ENCODE data around the gene FAN1.

Gene FAN1

GRCh38 chr15:30904812-30905211 lies 1.1 kb downstream of the FAN1 start:
- FAIRE-seq (no peak), DNase-seq (ENCODE audit: insufficient read length, low spot score) (no peak)

DNA sequence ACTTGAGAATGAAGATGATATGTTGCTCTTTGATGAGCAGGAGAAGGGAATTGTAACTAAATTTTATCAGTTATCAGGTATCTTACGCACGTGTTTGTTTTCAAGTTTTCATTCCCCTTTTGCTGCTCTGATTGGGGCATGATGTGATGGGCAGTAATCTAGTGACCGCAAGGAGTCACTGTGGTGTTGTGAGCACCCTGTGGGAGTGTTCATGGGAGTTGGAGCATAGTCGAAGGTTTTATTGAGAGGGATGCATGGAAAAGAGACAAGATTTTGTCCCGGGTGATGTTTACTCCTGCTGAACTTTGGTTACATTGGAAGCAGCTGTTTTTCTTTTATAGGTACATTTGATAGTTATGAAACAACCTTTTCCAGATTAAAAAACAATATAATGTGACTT lies 2.1 kb downstream of the FAN1 start:
- no peak for TF ChIP-seq CTCF (IDR thresholded peaks at IDR 0.05; ENCODE audit: insufficient read depth, missing control alignments)
- DNase-seq (ENCODE audit: insufficient read length, low spot score) (no peak), FAIRE-seq (no peak)

More at GRCh38 chr15:30904812-30905211, 1.1 kb downstream of the FAN1 start:
- no peak for TF ChIP-seq CTCF (IDR thresholded peaks at IDR 0.05; ENCODE audit: insufficient read depth, missing control alignments)

DNA sequence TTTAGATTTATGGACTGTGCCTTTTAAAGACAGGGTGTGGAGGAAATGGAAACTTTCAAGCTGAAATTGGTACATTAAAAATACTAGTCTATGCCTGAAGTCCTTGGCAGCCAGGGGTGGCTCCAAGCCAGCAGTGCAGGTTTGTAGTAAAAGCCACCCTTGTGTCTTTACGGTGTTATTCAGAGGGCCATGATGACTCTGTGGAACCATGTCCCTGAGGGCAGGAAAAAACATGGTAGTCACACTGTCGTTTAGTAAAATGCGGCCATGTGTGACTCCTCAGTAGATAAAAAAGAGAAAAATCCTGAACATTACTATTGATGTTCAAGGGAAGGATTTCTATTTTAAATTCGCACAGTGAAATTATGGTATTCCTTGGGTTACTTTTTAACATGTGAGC lies 2.7 kb downstream of the FAN1 start:
- DNase-seq (ENCODE audit: insufficient read length, low spot score) (no peak), FAIRE-seq (no peak)
- no peak for TF ChIP-seq CTCF (IDR thresholded peaks at IDR 0.05; ENCODE audit: insufficient read depth, missing control alignments)

DNA sequence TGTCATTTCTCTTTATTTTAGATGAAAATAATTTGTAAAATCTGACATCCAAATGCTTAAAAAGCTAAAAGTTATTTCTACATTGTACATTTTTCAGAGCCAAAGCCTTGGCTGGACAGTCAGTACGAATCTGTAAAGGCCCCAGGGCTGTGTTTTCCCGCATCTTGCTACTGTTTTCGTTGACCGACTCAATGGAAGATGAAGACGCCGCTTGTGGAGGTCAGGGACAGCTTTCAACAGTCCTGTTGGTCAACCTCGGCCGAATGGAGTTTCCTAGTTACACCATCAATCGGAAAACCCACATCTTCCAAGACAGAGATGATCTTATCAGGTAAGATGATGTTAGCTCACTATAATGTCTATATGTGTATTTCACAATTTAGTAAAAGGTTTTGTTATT lies 10.0 kb downstream of the FAN1 start:
- TF ChIP-seq CTCF (IDR thresholded peaks at IDR 0.05; ENCODE audit: insufficient read depth, missing control alignments) = no peak
- no peak for DNase-seq (ENCODE audit: insufficient read length, low spot score)
- FAIRE-seq = no peak

DNA sequence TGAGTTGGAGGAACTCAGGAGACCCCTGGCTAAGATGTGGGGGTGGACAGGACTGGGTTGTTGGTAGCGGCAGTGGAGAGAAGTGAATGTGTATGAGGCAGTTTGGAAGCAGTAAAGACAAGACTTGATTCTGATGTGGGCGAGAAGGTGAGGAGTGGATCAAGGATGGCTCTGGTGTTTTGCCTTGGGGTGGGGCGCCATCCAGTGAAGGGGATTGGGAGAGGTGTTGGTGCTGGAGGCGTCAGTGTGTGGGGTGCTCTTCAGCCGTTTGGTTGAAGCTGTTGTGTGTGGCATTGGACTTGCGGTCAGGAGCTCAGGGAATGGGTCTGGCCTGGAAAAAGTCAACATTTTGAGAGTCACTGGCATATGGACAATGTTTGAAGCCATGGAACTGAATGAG lies 13.3 kb downstream of the FAN1 start:
- DNase-seq (ENCODE audit: insufficient read length, low spot score) = no peak
- TF ChIP-seq CTCF (IDR thresholded peaks at IDR 0.05; ENCODE audit: insufficient read depth, missing control alignments) = no peak
- FAIRE-seq = no peak

GRCh38 chr15:30917675-30918074 lies 14.0 kb downstream of the FAN1 start:
- FAIRE-seq (no peak), DNase-seq (ENCODE audit: insufficient read length, low spot score) (no peak)
- TF ChIP-seq CTCF (IDR thresholded peaks at IDR 0.05; ENCODE audit: insufficient read depth, missing control alignments) = no peak

DNA sequence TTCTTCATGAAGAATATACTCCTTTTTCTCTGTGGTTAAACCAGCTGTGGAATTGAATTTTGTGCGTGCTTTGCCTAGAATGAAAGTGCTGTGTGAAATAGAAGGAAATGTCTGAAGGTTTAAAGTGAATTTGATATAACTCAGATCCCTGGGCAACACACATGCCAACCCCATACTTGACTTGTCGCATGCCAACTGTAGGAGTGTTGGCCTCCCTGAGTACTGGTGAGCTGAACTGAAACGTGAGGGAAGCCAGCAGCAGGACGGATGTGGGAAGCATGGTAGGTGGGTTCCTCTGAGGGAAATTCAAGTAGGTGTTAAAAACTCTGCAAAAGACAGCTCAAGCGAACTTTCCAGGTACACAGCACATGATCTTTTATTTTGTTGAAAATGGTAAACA lies 14.7 kb downstream of the FAN1 start:
- no peak for TF ChIP-seq CTCF (IDR thresholded peaks at IDR 0.05; ENCODE audit: insufficient read depth, missing control alignments)
- DNase-seq (ENCODE audit: insufficient read length, low spot score) (no peak), FAIRE-seq (no peak)
